GM06990 (cell line): ENCODE data around the gene PDCD5.

Experiments used
- DNase-seq: peaks from one replicate; pipeline ENCODE4 v3.0.0-alpha.2; 2011; ENCODE audit not compliant: insufficient read length; ENCODE audit errors: extremely low read depth
- H3K27me3 ChIP-seq: replicated peaks from 2 replicates; pipeline ENCODE4 v1.6.0; 2011; ENCODE audit warnings: low read length; ENCODE audit not compliant: control insufficient read depth, insufficient read depth
- H3K36me3 ChIP-seq: 2 replicates; pipeline ENCODE4 v1.5.1; 2011; ENCODE audit warnings: low read length; ENCODE audit not compliant: control insufficient read depth, insufficient read depth
- H3K4me3 ChIP-seq: replicated peaks from 2 replicates; pipeline ENCODE4 v1.5.1; 2011; ENCODE audit warnings: low read depth, mild to moderate bottlenecking, control low read depth, low read length
- CTCF ChIP-seq: IDR thresholded peaks from 2 replicates; pipeline ENCODE4 v1.5.1; 2011; ENCODE audit warnings: low read length, control low read depth, mild to moderate bottlenecking, inconsistent platforms; ENCODE audit not compliant: insufficient read depth, poor library complexity, severe bottlenecking

PDCD5 gene

GRCh38 chr19:32630338-32630737 lies 49.3 kb downstream of the PDCD5 start:
- TF ChIP-seq CTCF = peak; percentile 11
- H3K27me3 ChIP-seq = no peaks in the 10 kb centered on the region
- DNase-seq = no peak
- H3K36me3 ChIP-seq = peaks cover 14% of the 10 kb centered on the region
- H3K4me3 ChIP-seq = no peak overlapping the region

- DNase-seq = no peak
- TF ChIP-seq CTCF = no peak
- H3K4me3 ChIP-seq = no peak overlapping the region
- peaks cover 14% of the 10 kb centered on the region for H3K36me3 ChIP-seq
- no peaks in the 10 kb centered on the region for H3K27me3 ChIP-seq
Measured at GRCh38 chr19:32631381-32631780, 50.4 kb downstream of the PDCD5 start.
